Measurements from ENCODE around the gene MPHOSPH8.

The MPHOSPH8 gene

GRCh38 chr13:19633479-19634255, at the start of gene MPHOSPH8:
Gene MPHOSPH8, plus strand, starts transcription at chr13:19633659. Its CDS starts 90 bp downstream, at chr13:19633749.
- peak; percentile 97 for DNase-seq (ENCODE audit: low spot score)

GRCh38 chr13:19586904-19587634, 46.4 kb upstream of the MPHOSPH8 start:
- peak; percentile 75 for DNase-seq (ENCODE audit: low spot score)

DNA sequence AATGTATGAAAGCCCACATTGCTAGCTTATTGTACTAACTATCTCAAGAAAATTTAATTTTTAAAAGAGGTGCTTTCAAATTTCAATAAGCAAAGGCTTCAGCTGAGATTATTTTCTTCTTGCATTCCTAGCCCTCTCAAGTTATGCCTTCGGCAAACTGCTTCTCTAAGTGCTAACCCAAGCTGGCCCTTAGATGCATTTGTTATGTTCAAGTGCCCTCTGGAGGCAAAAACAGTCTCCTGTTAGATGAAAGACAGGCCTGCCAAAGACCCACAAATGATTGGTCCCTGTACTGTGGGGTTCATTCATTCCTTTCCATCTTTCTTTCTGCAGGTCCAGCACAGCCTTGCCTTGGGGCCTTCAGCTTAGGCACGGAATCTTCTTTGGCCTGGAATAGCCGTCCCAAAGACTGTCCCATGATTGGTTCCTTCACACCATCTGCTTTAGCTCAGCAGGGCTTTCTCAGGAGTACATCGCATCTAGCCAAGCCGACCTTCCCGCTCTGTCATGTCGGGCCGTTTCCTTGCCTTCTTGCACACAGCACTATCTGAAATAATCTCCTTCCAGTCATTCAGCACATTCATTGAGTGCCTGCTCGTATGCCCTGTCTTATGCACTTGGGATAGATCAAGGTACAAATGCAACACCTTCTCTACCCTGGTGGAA, 45.7 kb upstream of the MPHOSPH8 start:
- DNase-seq (ENCODE audit: low spot score) = peak; percentile 80

GRCh38 chr13:19589312-19589711, 44.1 kb upstream of the MPHOSPH8 start:
- DNase-seq (ENCODE audit: low spot score) = no peak

- DNase-seq (ENCODE audit: low spot score) = no peak
These were observed 43.0 kb upstream of the MPHOSPH8 start for GRCh38 chr13:19590423-19590822.

- no peak for DNase-seq (ENCODE audit: low spot score)
These were observed 41.6 kb upstream of the MPHOSPH8 start for GRCh38 chr13:19591864-19592263.

- no peak for DNase-seq (ENCODE audit: low spot score)
These were observed 40.7 kb upstream of the MPHOSPH8 start for GRCh38 chr13:19592657-19593180.

GRCh38 chr13:19596086-19596485, 37.4 kb upstream of the MPHOSPH8 start:
- DNase-seq (ENCODE audit: low spot score) = no peak

GRCh38 chr13:19596960-19597361, 36.5 kb upstream of the MPHOSPH8 start:
- DNase-seq (ENCODE audit: low spot score) = no peak

- DNase-seq (ENCODE audit: low spot score) = no peak
These were observed 35.9 kb upstream of the MPHOSPH8 start for GRCh38 chr13:19597523-19597922.

- DNase-seq (ENCODE audit: low spot score) = peak; percentile 14
These were observed 31.4 kb upstream of the MPHOSPH8 start for GRCh38 chr13:19601749-19602725.

GRCh38 chr13:19604306-19604705, 29.2 kb upstream of the MPHOSPH8 start:
- no peak for DNase-seq (ENCODE audit: low spot score)

DNA sequence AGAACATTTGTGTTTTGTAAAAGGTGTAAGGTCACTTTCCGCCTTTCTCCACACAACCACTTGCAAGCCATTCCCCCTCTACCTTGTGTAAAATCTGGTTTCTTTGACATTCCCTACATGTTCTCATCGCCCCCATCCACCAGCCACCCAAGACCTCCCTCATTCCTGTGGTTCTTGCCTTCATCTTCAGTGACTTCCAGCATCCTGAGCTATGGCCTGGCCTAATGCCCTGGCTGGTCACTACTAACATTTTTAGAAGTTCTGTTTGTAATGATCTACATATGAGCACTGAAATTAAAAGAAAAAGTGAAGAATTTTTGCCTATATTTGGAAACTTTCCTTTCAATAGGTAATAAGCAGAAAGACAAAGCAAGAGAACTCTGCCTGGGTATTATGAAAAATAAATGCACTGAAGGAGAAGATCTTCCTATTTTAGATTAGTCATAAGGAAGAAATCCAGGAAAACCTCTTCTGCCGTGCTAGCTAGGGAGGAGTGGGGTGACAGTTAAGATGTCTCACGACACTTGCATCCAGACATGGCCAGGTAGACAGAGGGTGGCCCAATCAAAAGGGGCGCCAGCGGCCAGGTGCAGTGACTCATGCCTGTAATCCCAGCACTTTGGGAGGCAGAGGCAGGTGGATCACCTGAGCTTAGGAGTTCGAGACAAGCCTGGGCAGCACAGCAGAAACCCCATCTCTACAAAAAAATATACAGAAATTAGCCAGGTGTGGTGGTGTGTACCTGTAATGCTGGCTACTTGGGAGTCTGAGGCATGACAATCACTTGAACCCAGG, 28.1 kb upstream of the MPHOSPH8 start:
- no peak for DNase-seq (ENCODE audit: low spot score)

DNA sequence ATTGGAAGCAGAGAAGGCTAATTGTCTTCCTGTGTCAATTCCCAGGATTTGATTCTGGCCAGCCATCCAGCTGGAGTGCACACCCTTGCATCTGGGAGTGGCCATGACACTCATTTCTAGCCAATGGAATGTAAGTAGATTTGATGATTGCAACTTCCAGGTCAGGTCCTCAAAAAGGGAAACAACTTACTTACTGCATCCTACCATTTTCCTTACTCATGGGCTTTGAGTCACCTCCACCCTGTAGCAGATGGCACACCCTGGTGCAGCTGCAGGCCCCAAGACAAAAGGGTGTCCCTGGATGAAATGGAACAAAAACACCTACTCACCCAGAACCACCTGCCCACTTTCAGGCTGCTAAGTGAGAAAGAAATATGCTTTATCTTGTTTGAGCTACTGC, 27.3 kb upstream of the MPHOSPH8 start:
- DNase-seq (ENCODE audit: low spot score) = no peak

DNA sequence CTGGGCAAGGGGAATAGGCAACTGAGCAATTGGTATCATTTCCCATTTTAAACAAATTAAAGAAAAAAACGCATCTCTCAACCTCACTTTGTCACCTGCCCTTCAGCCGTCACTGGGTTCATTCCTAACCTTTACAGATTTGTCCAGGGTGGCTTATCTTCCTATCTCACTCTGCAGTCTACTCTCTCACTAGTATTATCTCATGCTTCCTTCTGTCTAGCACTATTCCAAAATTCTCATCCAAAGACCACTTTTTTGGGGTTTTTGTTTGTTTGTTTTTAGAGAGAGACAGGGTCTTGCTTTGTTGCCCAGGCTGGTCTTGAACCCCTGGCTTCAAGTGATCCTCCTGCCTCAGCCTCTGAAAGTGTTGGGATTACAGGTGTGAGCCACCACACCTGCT, 26.7 kb upstream of the MPHOSPH8 start:
- no peak for DNase-seq (ENCODE audit: low spot score)

- no peak for DNase-seq (ENCODE audit: low spot score)
These were observed 25.9 kb upstream of the MPHOSPH8 start for GRCh38 chr13:19607523-19608078.

DNA sequence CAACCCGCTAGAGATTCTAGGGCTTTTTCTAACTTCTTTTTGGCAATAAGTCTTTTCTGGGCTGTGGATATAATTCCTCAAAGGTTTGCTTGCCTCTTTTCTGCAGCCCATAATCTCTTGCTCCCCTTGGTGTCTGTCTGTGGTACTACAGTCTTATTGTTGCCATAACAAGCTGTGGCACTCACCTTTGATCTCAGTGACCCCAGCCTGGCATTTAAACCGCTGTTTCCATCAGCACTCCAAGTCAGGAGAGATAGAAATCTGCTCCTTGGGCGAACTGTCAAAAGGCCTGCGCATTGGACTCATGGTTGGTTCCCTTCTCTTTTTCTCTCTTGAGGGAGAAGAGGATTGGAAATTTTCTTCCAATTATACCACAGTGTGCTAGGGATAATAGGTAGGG, 14.5 kb upstream of the MPHOSPH8 start:
- peak; percentile 66 for DNase-seq (ENCODE audit: low spot score)

DNA sequence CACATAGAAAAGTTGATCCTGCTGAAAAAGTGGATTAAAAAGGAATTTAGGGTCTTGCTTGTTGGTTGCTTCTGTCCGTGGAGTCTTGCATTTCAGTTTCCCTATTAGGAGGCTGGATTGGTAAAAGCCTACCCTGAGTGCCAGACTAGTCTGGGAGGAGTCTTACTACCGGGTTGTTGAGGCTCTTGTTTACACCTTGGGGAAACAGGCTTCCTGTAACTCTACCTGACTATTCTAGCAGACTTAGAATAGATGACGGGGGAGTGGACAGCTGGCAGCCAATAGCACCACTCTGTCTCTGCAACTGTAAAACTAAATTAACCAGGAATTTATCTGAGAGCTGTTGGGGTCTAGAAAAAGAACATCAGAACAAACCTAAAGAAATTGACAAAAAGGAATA, 11.3 kb upstream of the MPHOSPH8 start:
- no peak for DNase-seq (ENCODE audit: low spot score)

DNA sequence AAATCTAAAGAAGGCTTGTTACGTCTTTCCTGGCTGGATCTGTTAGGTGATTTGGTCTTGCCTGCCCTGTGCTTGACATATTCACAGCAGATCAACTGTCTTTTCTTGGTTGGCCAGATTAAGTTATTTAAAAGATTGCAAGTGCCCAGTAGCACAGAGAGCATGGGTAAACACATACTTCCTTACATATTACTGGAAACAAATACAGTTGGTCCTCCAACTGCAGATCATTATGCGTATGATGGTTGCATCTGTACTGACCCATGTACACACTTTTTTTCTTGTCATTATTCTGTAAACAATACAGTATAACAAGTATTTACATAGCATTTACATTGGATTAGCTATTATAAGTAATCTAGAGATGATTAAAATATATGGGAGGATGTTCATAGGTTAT, 9.2 kb upstream of the MPHOSPH8 start:
- DNase-seq (ENCODE audit: low spot score) = no peak

DNA sequence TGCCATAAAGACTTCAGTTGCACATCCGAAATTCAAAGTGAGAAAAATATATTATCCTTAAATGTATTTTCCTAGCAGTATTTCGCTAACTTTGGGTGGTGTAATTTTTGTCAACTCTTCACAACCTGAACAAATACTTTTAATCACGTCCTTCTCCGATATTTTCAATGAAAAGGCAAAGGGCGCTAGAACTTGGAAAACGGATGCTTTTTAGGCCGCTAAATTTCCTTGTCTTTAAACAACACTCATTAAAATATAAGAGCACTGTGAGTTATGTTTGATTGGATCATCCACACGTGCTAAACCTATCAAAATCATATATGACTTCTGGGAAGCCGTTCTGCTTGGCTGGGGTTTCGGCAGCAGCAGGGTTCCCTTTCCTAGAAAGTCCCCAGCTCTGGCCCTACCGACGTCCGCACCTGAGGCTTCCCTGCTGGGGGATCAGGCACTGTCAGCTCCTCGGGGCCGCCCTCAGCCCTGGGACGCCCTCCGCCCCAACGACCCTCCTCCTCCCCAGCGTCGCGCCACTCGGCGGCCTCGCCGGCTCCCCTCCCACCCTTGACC, 462 bp upstream of the MPHOSPH8 start:
- DNase-seq (ENCODE audit: low spot score) = no peak
